K562 (cell line): ENCODE data around the gene PSMD1. TPM values are rescaled to one million over a fixed set of nuclear protein-coding genes. Genes with fewer than 3 reads are reported as not detected.

Experiments used
- ATAC-seq: fragments of 200-7000 bp; cut with Tn5 transposase; 3 replicates; pipeline ENCODE4 v1.9.1; 2020; ENCODE audit warnings: moderate library complexity
- BruUV-seq: library from RNA; stranded (reverse); fragments of 400-500 nt; replicated peaks from 2 replicates; lab custom pipeline; 2021; lab: Mats Ljungman, UMichigan
- CTCF ChIA-PET: fragments of 300-600 bp; formaldehyde crosslinking; extraction: SDS; loops from one replicate; lab custom pipeline; 2021; ENCODE audit warnings: low intra/inter-chr PET ratio; lab: Yijun Ruan, JAX
- POLR2A ChIA-PET: fragments of 300-600, 350-650 bp; sonication (Branson Sonifier 250); formaldehyde crosslinking; extraction: SDS; loops from one replicate; lab custom pipeline; 2021; ENCODE audit warnings: antibody characterized with exemption, inconsistent platforms; lab: Yijun Ruan, JAX
- DNase-seq, 4 experiments: peaks; one replicate each; pipeline versions ENCODE4 v3.0.0 to v3.0.0-alpha.2; 2011 to 2018; ENCODE audit warnings: low spot score in 3 of 4, mixed read lengths in 3 of 4; ENCODE audit errors: extremely low read depth in 1 of 4
- FAIRE-seq: peaks from 2 replicates; lab custom pipeline; 2011; peaks lifted over from hg19 to GRCh38; lab: Jason Lieb, UNC
- H2AFZ ChIP-seq: 2 replicates; pipeline ENCODE4 v1.6.0; 2011; ENCODE audit warnings: low read depth, low read length, control low read depth, inconsistent platforms
- H3K27ac ChIP-seq: fragments of 200-600 bp; 3 replicates; pipeline ENCODE4 v1.8.0; 2011; ENCODE audit warnings: low read depth, mild to moderate bottlenecking, control low read depth, inconsistent platforms, low read length, moderate library complexity, mixed read lengths; ENCODE audit errors: extremely low read depth
- H3K27me3 ChIP-seq, 2 experiments: fragments of 300-600 bp in 1 of 2; 2 replicates in 1 of 2; 3 replicates in 1 of 2; pipeline versions ENCODE4 v1.6.0 to v1.8.0; 2011; ENCODE audit warnings: inconsistent platforms in 2 of 2, low read length in 2 of 2, mild to moderate bottlenecking in 1 of 2, mixed read lengths in 1 of 2, moderate library complexity in 1 of 2; ENCODE audit not compliant: control insufficient read depth in 2 of 2, insufficient read depth in 2 of 2
- H3K36me3 ChIP-seq: fragments of 300-600 bp; 3 replicates; pipeline ENCODE4 v1.8.0; 2011; ENCODE audit warnings: mild to moderate bottlenecking, low read length, inconsistent platforms; ENCODE audit not compliant: control insufficient read depth, insufficient read depth
- H3K4me1 ChIP-seq, 2 experiments: fragments of 200-600 bp in 1 of 2; replicated peaks in 1 of 2; 2 replicates in 1 of 2; 3 replicates in 1 of 2; pipeline versions ENCODE4 v1.5.1 to v1.8.0; 2011; ENCODE audit warnings: inconsistent platforms in 2 of 2, low read length in 2 of 2, mild to moderate bottlenecking in 1 of 2, mixed read lengths in 1 of 2, moderate library complexity in 1 of 2; ENCODE audit not compliant: control insufficient read depth in 2 of 2, insufficient read depth in 2 of 2
- H3K4me2 ChIP-seq: 2 replicates; pipeline ENCODE4 v1.6.1; 2011; ENCODE audit warnings: low read length, control low read depth, inconsistent platforms, mixed read lengths; ENCODE audit not compliant: insufficient read depth
- H3K4me3 ChIP-seq: fragments of 200-600 bp; sonication (generic), shearing (Covaris generic); 2 replicates; pipeline ENCODE4 v1.5.1; 2016; ENCODE audit warnings: control low read depth, inconsistent platforms
- H3K79me2 ChIP-seq: fragments of 200-600 bp; 3 replicates; pipeline ENCODE4 v1.8.0; 2011; ENCODE audit warnings: low read length, inconsistent platforms; ENCODE audit not compliant: control insufficient read depth, insufficient read depth
- H3K9ac ChIP-seq, 2 experiments: 2 replicates each; pipeline versions ENCODE4 v1.6.0 to v1.6.1; 2011; ENCODE audit warnings: low read depth in 2 of 2, low read length in 2 of 2, control low read depth in 1 of 2, inconsistent platforms in 1 of 2, mild to moderate bottlenecking in 1 of 2, mixed read lengths in 1 of 2; ENCODE audit not compliant: insufficient read depth in 1 of 2
- H3K9me1 ChIP-seq: one replicate; pipeline ENCODE4 v1.6.0; 2011; ENCODE audit warnings: inconsistent platforms, mild to moderate bottlenecking, low read length, moderate library complexity; ENCODE audit not compliant: control insufficient read depth, insufficient read depth
- H3K9me3 ChIP-seq: replicated peaks from 2 replicates; pipeline ENCODE4 v1.5.1; 2011; ENCODE audit warnings: low read depth, low read length, inconsistent platforms; ENCODE audit not compliant: control insufficient read depth, insufficient read depth
- H4K20me1 ChIP-seq: replicated peaks from 2 replicates; pipeline ENCODE4 v1.6.1; 2011; ENCODE audit warnings: low read length, inconsistent platforms, mixed read lengths; ENCODE audit not compliant: control insufficient read depth, insufficient read depth
- C11orf30 ChIP-seq: fragments of 450-650 bp; IDR thresholded peaks from 2 replicates; pipeline ENCODE4 v1.6.1; 2016; ENCODE audit warnings: low read depth, mild to moderate bottlenecking
- E2F6 ChIP-seq, 2 experiments: IDR thresholded peaks; 2 replicates each; pipeline ENCODE4 v1.6.1; 2011; ENCODE audit warnings: borderline replicate concordance in 1 of 2, control low read depth in 1 of 2, low read depth in 1 of 2, low read length in 1 of 2, mild to moderate bottlenecking in 1 of 2, mixed read lengths in 1 of 2, moderate library complexity in 1 of 2; ENCODE audit not compliant: insufficient read depth in 1 of 2, insufficient read length in 1 of 2, poor library complexity in 1 of 2, severe bottlenecking in 1 of 2; ENCODE audit errors: extremely low read depth in 1 of 2
- FOXP4 ChIP-seq: sonication (generic); formaldehyde crosslinking; IDR thresholded peaks from 2 replicates; pipeline ENCODE4 v1.8.0; 2022; ENCODE audit warnings: mild to moderate bottlenecking, missing genetic modification reagents, borderline replicate concordance
- KAT2B ChIP-seq: IDR thresholded peaks from one replicate; pipeline ENCODE4 v1.6.1; 2012; ENCODE audit warnings: low read depth, mild to moderate bottlenecking, control low read depth, inconsistent platforms, low read length, moderate library complexity
- NBN ChIP-seq: fragments of 450-650 bp; IDR thresholded peaks from 2 replicates; pipeline ENCODE4 v1.6.1; 2016; ENCODE audit warnings: low read depth, mild to moderate bottlenecking
- NCOR1 ChIP-seq: fragments of 450-650 bp; IDR thresholded peaks from 2 replicates; pipeline ENCODE4 v1.6.1; 2016; ENCODE audit warnings: mild to moderate bottlenecking, moderate library complexity
- SIX5 ChIP-seq, 2 experiments: IDR thresholded peaks; 2 replicates each; pipeline ENCODE4 v1.6.1; 2011; ENCODE audit warnings: low read length in 2 of 2, borderline replicate concordance in 1 of 2, low read depth in 1 of 2, mild to moderate bottlenecking in 1 of 2, moderate library complexity in 1 of 2; ENCODE audit not compliant: insufficient read depth in 1 of 2
- SMARCA4 ChIP-seq: fragments of 450-650 bp; IDR thresholded peaks from 2 replicates; pipeline ENCODE4 v1.6.1; 2016
- ZNF146 ChIP-seq: IDR thresholded peaks from one replicate; pipeline ENCODE4 v1.6.1; 2018; ENCODE audit warnings: missing compliant biosample characterization; ENCODE audit not compliant: unreplicated experiment
- ZNF282 ChIP-seq: sonication (generic); formaldehyde crosslinking; IDR thresholded peaks from 2 replicates; pipeline ENCODE4 v1.8.1; 2023; ENCODE audit warnings: missing genetic modification reagents
- WGBS: fragments of 100-300 bp; shearing (Covaris generic); methylation state at CpG from one replicate; pipeline ENCODE4 v1.1.6; 2016; ENCODE audit warnings: low coverage, mixed read lengths; ENCODE audit not compliant: insufficient coverage; ENCODE audit errors: missing lambda C conversion rate; 5-methylcytosine and 5-hydroxymethylcytosine counted together
- in situ Hi-C: fragments of 300-500 bp; cut with MboI; formaldehyde crosslinking; loops from 4 replicates; pipeline ENCODE4 v1.15.0; 2018; ENCODE audit warnings: inconsistent platforms, mixed read lengths
- intact Hi-C: fragments of 100-400 bp; cut with micrococcal nuclease; formaldehyde crosslinking; loops from 2 replicates; pipeline ENCODE4 v1.14.2; 2022
- polyA plus RNA-seq, 8 experiments: library from polyadenylated mRNA; depleted of rRNA in 4 of 8; stranded (reverse) in 5 of 8; unstranded in 3 of 8; fragments of >200 nt; fragmentation: Nextera tagmentation in 2 of 8; fragmentation: Illumina TruSeq in 1 of 8; extraction: Ambion mirVana in 2 of 8; extraction: Trizol in 1 of 8; gene quantifications; 2 replicates each; pipeline versions ENCODE4 v1.2.1 to v1.2.3, GENCODE V29; 2011 to 2014; ENCODE audit warnings: inconsistent platforms in 1 of 8, missing spikeins in 1 of 8
- total RNA-seq, 7 experiments: library from RNA; depleted of rRNA in 6 of 7; stranded (reverse); fragments of >200 nt in 6 of 7; fragmentation: Illumina TruSeq in 2 of 7; extraction: Trizol in 2 of 7; gene quantifications; 2 replicates each; pipeline versions ENCODE4 v1.2.1 to v1.2.3, GENCODE V29; 2011 to 2021; ENCODE audit warnings: low replicate concordance in 1 of 7
- TF ChIP-seq, protein P1 (sequence below), 3 experiments: IDR thresholded peaks in 2 of 3; conservative IDR thresholded peaks in 1 of 3; 2 replicates each; pipeline ENCODE4 v1.5.1; 2011 to 2012; ENCODE audit warnings: low read length in 3 of 3, mild to moderate bottlenecking in 3 of 3, control low read depth in 2 of 3, improper control_type of control experiment in 1 of 3, inconsistent platforms in 1 of 3, low read depth in 1 of 3, mixed read lengths in 1 of 3, moderate library complexity in 1 of 3; ENCODE audit not compliant: insufficient read depth in 2 of 3
- TF ChIP-seq, protein P2 (sequence below): fragments of 450-650 bp; formaldehyde crosslinking; IDR thresholded peaks from 2 replicates; pipeline ENCODE4 v1.4.0; 2022; ENCODE audit warnings: missing genetic modification characterization

Gene PSMD1
- total and polyA plus RNA-seq, 9 of the 15 experiments (the other 6 are each of a cell fraction or from before 2014, with no cell fraction given) = 100 to 257 (median 147) TPM

- TF ChIP-seq FOXP4 (CRISPR knock-in tag) (no peak), NCOR1 (no peak), C11orf30 (no peak)
- TF ChIP-seq, all 486 proteins: peak for 2
Measured at GRCh38 chr2:231037202-231037730, 19.4 kb upstream of the PSMD1 start, which contains the start of gene C2orf72 (continued).

GRCh38 chr2:231037731-231038482, 18.8 kb upstream of the PSMD1 start:
- Histone ChIP-seq H3K9ac (no peak overlapping the region), H2AFZ (no peak overlapping the region), H3K27ac (no peak overlapping the region), H4K20me1 (no peaks in the 10 kb centered on the region), H3K9me1 (no peaks in the 10 kb centered on the region), H3K27me3 (peaks cover 12 to 31% of the 10 kb centered on the region in 2 experiments), H3K4me2 (no peak overlapping the region), H3K9me3 (no peaks in the 10 kb centered on the region), H3K36me3 (no peaks in the 10 kb centered on the region), H3K79me2 (no peaks in the 10 kb centered on the region), H3K4me3 (no peak overlapping the region), H3K4me1 (peaks cover 0 to 11% of the 10 kb centered on the region in 2 experiments; a peak in 2 of 5 replicates)
- ChIA-PET POLR2A (no interaction called here), CTCF (interaction anchor here (0.7 kb wide), 1 partner anchor 29 kb away, joined by 3 read pairs; no protein-coding TSS in a partner anchor)
- intact Hi-C loops (no loop called here), in situ Hi-C loops (no loop called here)
- no TSS peak for BruUV-seq
- no peak for FAIRE-seq
- peak; percentile 77 for ATAC-seq
- WGBS = 42% methylated on average over 3 of the region's 104 CpGs
- DNase-seq = peak in 3 of 4 experiments; percentile 24 to 37 (median 34)
- TF ChIP-seq ZNF146 (CRISPR knock-in tag) = no peak
- TF ChIP-seq, protein P1, sequence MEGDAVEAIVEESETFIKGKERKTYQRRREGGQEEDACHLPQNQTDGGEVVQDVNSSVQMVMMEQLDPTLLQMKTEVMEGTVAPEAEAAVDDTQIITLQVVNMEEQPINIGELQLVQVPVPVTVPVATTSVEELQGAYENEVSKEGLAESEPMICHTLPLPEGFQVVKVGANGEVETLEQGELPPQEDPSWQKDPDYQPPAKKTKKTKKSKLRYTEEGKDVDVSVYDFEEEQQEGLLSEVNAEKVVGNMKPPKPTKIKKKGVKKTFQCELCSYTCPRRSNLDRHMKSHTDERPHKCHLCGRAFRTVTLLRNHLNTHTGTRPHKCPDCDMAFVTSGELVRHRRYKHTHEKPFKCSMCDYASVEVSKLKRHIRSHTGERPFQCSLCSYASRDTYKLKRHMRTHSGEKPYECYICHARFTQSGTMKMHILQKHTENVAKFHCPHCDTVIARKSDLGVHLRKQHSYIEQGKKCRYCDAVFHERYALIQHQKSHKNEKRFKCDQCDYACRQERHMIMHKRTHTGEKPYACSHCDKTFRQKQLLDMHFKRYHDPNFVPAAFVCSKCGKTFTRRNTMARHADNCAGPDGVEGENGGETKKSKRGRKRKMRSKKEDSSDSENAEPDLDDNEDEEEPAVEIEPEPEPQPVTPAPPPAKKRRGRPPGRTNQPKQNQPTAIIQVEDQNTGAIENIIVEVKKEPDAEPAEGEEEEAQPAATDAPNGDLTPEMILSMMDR (IDR thresholded peaks at IDR 0.05 in 2 of 3, conservative IDR thresholded peaks at IDR 0.05 in 1 of 3; ENCODE audit: insufficient read depth in 2 of 3, low read depth in 1 of 3, low read length in 3 of 3) = peak in 1 of 3 experiments; percentile 39; a peak in 1 of 6 replicates
- TF ChIP-seq SMARCA4 = no peak
- TF ChIP-seq ZNF282 = no peak
- TF ChIP-seq E2F6 (IDR thresholded peaks at IDR 0.05; ENCODE audit: borderline replicate concordance in 1 of 2, extremely low read depth in 1 of 2, insufficient read depth in 1 of 2, insufficient read length in 1 of 2, low read depth in 1 of 2, low read length in 1 of 2, poor library complexity in 1 of 2, severe bottlenecking in 1 of 2) = peak in 1 of 2 experiments; percentile 64
- TF ChIP-seq, protein P2, sequence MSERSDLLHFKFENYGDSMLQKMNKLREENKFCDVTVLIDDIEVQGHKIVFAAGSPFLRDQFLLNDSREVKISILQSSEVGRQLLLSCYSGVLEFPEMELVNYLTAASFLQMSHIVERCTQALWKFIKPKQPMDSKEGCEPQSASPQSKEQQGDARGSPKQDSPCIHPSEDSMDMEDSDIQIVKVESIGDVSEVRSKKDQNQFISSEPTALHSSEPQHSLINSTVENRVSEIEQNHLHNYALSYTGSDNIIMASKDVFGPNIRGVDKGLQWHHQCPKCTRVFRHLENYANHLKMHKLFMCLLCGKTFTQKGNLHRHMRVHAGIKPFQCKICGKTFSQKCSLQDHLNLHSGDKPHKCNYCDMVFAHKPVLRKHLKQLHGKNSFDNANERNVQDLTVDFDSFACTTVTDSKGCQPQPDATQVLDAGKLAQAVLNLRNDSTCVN (CRISPR knock-in tag) = no peak
- TF ChIP-seq KAT2B = no peak
- TF ChIP-seq NBN = no peak
- no peak for TF ChIP-seq SIX5 (IDR thresholded peaks at IDR 0.05; ENCODE audit: borderline replicate concordance in 1 of 2, insufficient read depth in 1 of 2, low read depth in 1 of 2, low read length in 2 of 2)
